ENCODE data around the gene COA1.
"Not testable (repeated sequence)": the region's sequence is repeated elsewhere in the genome, so short reads cannot be mapped to it uniquely, and the experiment has no call there.

The COA1 gene

DNA sequence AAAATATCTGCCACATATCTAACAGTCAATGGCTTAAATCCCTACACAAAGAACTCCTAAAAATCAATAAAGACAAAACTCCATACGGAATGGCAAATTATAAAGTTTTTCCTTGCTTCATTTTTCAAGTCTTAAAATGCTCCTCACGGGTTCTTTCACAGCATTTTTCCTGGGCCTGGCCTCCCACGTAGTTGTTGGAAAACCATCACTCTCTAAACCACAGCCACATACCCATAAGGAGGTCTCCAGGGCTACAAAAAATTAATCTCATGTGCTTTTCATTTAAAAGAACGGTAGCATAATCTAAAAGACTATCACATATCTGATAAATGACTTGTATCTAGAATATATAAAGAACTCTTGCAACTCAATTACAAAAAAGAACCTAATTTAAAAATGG lies 2.9 kb downstream of the COA1 start:
- no peak for DNase-seq

DNA sequence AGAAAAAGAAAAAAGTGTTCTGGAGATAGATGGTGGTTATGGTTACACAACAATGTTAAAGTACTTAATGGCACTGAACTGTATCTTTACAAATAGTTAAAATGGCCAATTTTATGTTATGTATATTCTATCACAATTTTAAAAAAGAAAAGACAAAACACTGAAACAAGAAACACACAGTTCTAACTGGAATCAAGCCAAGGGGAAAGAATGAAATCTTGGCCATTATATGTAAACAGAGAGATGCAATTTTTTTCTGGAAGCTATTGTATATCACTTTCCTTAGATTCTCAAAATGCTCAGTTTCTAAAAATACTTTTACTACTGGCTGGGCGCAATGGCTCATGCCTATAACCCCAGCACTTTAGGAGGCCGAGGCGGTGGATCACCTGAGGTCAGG lies 4.1 kb downstream of the COA1 start:
- DNase-seq: no peak

DNA sequence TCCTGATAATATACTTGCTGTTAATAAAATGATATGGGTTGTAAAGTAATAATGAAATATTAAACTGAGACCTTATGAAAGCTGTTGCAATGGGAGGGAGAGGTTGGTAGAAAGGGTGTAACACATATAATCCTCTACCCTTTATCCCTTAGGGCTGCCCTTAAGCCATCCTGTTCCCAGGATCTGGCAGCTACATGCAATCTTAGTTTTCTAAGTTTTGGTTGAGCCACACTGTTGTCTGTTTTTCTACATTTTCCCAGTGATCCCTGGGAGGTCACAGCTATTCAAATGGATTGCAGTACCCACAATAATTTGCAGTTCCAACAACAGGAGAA lies 6.3 kb downstream of the COA1 start:
- no peak for DNase-seq

DNA sequence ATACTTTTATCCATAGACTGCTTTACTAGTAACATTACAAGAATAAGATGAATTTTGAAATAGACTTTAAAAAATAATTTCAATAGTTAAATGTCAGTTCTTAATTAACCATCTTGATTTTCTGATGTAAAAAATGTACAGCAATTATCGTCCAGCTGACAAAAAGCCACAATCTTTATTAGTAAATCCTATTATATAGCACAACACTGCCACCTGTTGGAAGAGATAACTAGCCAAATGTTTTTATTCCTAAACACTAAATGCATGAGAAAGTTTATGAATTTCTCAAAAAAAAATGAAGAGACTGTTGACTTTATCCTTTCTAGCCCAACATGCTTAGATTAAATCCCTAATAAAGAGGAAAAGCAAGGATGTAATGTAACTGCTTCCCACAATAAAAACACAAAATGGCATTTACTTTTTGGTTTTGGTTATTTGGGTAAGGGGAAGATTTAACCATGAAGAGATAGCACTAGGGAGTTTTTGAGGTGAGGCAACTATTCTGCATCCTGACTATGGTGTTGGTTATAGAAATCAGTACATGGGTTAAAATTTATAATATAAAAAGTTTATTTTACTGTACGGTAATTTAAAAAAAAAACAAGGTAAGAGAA lies 8.0 kb downstream of the COA1 start:
- DNase-seq: peak; percentile 18

DNA sequence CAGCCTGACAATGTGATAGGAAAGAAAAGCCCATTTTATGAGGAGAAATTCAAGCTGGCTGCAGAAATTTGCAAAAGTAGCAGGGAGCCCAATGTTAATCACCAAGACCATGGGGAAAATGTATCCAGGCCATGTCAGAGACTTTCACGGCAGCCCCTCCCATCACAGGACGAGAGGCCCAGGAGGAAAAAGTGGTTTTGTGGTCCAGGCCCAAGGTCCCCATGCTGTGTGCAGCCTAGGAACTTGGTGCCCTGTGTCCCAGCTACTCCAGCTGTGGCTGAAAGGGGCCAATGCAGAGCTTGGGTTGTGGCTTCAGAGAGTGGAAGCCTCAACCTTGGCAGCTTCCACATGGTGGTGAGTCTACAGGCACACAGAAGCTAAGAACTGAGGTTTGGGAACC lies 12.7 kb downstream of the COA1 start:
- no peak for DNase-seq

DNA sequence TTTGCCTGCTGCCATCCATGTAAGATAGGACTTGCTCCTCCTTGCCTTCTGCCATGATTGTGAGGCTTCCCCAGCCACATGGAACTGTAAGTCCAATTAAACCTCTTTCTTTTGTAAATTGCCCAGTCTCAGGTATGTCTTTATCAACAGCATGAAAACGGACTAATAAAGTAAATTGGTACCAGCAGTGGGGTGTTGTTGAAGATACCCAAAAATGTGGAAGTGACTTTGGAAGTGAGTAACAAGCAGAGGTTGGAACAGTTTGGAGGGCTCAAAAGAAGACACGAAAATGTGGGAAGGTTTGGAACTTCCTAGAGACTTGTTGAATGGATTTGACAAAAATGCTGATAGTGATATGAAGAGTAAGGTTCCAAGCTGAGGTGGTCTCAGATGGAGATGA lies 13.4 kb downstream of the COA1 start:
- not testable (repeated sequence) for DNase-seq

DNA sequence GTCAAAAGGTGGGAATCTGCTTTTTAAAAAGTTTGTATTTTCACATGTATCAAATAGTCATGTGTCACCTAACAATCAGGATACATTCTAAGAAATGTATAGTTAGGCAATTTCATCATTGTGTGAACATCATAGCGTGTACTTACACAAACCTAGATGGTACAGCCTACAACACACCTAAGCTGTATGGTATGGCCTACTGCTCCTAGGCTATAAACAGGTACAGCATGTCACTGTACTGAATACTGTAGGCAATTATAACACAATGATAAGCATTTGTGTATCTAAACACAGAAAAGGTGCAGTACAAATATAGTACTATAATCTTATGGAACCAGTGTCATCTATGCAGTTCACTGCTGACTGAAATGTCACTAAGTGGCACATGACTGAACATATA lies 17.8 kb downstream of the COA1 start:
- DNase-seq: no peak

DNA sequence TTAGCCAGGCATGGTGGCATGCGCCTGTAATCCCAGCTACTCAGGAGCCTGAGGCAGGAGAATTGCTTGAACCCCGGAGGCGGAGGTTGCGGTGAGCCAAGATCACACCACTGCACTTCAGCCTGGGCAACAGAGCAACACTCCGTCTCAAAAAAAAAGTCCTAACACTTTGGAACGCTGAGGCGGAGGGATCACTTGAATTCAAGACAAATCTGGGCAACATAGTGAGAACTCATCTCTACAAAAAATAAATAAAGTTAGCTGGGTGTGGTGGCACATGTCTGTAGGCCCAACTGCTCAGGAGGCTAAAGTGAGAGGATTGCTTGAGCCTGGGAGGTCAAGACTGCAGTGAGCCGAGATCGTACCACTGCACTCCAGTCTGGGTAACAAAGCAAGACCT lies 21.3 kb downstream of the COA1 start:
- not testable (repeated sequence) for DNase-seq

DNA sequence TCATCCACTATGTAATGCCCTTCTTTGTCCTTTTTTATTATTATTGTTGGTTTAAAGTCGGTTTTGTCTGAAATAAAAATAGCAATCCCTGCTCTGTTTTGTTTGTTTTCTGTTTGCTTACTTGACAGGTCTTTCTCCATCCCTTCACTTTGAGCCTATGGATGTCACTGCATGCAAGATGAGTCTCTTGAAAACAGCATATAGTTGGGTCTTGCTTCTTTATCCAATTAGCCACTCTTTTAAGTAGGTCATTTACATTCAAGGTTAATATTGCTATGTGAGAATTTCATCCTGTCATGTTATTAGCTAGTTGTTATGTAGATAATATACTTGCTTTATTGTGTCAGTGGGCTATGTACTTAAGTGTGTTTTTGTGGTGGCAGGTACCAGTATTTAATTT lies 25.8 kb downstream of the COA1 start:
- no peak for DNase-seq

DNA sequence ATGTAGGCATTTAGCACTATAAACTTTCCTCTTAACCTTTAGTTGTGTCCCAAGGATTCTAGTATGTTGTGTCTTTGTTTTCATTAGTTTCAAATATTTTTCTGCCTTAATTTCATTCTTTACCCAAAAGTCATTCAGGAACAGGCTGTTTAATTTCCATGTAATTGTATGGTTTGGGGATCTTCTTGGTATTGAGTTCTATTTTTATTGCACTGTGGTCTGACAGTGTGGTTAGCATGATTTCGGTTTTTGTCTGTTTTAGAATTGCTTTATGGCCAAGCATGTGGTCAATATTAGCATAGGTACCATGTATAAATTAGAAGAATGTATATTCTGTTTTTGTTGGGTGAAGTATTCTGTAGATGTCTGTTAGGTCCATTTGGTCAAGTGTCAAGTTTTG lies 26.3 kb downstream of the COA1 start:
- DNase-seq: no peak

DNA sequence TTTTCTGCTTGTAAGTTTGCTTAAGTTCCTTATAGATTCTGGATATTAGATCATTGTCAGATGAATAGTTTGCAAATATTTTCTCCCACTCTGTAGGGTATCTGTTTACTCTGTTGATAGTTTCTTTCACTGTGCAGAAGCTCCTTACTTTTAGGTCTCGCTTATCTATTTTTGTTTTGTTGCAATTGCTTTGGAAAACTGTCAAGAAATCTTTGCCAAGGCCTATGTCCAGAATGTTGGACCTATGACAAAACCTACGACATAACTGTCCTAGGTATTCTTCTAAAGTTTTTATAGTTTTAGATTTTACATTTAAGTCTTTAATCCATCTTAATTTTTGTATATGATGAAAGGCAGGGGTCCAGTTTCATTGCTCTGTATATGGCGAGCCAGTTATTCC lies 27.4 kb downstream of the COA1 start:
- DNase-seq: no peak

DNA sequence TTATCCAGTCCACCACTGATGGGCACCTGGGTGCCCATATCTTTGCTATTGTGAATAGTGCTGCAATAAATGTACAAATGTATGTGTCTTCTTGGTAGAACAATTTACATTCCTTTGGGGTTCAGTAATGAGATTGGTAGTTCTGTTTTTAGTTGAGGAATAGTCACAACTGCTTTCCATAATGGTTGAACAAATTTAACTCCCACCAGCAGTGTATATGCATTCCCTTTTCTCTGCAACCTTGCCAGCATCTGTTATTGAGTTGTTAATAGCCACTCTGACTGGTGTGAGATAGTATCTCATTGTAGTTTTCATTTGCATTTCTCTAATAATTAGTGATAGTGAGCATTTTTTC lies 27.8 kb downstream of the COA1 start:
- DNase-seq: no peak

DNA sequence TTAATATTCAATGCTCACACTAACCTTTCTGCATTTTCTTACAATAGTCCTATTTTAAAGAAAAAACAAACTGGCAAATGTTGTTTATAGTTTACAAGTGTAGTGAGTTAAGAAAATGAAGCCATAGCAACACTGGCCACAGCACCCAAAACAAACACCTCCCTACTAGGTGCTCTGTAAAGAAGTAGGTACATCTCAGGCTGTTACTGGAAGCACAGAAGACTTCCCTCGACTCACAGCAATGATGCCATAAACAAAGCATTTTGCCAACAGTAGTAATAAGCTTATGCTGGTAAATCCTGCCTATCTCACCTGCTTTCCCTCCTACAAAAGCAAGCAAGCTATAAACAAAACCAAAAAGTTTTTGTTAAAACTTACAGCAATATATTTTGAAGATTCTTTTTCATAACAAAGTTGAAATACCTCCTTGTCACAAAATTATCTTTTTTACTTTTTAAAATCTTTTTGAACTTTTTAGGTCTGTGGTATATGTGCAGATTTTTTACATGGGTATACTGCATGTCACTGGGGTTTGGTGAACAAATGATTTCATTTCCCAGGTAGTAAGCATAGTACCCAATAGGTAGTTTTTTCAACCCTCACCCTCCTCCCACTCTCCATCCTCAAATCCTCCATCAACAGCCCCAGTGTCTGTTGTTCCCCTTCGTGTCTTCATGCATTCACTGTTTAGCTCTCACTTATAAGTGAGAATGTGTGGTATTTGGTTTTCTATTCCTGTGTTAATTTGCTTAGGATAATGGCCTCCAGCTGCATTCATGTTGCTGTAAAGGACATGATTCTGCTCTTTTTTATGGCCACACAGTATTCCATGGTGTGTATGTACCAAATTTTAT lies 28.4 kb downstream of the COA1 start:
- DNase-seq: no peak

DNA sequence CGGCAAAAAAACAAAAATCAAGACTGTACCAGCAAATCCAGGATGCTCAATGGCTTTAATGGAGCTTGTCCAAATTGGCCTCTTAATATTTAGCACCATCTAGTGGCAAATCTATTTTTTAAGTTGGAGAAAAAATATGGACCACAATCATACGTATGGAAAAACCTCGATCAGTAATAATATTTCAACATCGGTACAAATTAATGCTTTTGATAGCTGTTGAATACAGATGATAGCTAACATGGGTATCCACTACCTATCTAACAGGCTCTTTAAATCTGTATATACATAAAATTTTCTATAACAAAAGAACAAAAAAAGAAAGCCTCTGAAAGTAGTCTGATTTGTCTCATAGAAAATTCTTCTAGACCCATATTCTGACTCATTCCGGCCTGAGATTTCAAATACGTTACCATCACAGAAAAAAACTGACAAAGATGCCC lies 29.2 kb downstream of the COA1 start:
- DNase-seq: no peak

DNA sequence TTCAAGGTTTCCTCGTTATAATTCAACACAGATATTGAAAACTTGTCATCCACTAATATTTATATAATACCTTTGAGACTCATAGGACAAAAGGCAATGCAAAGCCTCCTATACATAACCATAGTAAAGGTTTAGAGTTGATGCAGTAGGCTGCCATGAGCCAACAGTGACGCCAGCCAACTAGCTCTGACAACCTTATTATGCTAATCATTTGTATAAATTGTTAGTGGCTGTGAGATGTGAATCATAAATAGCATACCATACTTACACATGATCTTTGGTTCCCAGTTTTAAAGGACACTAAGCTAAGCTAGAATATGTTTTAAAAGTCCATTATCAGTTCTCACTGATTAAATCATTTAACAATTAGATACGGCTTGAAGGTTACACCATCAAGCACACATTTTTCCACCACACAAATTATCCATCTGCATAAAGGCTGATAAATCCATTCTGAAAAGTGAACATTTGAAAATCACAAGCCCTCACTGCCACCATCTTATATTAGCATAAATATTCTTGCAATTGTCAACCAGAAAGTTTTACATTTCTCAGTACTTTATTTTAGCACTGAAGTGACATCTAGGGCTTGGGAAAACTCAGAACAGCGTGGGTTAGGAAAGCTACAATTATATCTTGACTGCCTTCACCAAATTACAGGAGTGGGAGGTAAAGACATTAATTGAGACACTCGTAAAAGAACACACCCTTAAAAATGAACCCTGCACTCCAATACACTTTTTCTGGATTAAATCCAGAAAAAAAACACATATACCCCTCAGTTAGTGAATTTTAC lies 30.7 kb downstream of the COA1 start:
- DNase-seq: no peak

DNA sequence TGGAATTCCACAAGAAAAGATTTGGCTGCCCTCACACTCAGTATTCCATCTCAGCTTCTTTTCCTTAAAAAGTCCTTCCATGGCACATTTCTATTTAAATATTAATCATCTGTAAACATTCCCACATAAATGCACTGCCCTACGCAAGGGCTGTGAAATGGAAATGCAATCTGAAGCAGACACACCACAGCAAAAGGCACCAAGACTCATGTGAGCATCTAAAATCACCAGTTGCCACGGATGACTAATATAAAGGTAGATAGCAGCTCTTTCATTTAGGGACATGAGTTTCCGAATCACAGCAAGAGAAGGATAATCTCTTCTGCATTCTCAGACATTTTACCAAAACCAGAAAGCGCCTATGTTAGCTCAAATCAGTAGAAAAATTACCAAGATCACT lies 31.6 kb downstream of the COA1 start:
- DNase-seq: no peak

DNA sequence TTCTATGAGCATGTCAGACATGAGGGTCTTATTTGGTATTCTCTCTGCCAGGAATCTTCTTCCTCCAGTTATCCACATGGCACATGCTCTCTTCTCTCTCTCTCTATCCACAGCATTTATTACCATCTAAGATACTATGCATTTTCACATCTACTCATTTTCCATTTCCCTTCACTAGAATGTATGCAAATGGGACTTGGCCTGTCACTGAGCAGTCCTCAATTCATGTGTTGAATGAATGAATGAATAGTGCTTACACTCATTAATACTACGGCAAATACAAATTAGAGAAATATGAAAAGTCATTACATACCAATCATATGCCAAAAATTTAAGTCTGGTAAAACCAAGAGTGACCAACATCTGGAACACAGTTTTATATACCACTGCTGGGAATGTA lies 34.0 kb downstream of the COA1 start:
- no peak for DNase-seq

DNA sequence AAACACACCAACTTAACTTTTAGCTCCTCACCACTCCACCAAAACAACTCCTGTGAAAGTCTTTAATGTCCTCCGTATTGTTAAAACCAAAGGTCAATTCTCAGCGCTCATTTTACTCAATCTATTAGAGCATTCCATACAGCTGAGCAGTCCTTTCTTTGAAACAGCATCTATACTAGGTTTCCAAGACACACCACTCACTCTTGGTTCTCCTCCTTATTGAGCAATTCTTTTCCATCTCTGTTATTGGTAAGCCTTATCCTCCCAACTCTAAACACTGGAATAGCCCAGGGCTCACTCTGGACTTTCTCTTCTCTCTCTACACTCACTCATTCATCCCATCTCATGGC lies 34.9 kb downstream of the COA1 start:
- no peak for DNase-seq

DNA sequence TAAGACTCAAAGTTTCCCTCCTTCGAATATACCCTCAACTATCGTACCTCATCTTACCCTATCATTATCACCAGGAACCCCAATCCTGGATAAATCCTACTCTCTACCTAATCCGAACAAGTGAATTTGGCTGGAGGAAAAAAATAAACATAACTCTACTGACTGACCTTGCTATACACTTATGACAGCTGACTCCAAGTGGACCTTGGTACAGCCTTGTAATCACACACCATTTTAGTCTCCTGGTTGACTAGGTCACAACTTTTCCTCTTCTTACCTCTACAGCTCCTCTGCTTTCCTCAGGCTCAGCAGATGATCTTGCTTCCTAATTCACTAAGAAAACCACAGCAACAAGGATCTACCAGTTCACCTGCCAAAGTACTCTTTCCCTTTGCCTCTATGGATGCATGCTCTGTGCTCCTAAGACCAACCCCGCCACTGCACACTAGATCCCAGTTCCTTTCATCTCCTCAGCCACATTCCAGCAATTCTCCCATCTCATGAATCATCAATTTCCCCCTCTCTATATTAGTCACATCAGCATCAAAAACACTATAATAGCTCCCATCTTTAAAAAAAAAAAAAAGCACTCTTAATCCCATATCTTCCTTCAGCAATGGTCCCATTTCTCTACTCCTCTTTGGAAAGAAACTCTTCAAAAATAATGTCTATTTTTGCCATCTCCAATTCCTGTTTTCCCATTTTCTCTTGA lies 35.5 kb downstream of the COA1 start:
- no peak for DNase-seq

DNA sequence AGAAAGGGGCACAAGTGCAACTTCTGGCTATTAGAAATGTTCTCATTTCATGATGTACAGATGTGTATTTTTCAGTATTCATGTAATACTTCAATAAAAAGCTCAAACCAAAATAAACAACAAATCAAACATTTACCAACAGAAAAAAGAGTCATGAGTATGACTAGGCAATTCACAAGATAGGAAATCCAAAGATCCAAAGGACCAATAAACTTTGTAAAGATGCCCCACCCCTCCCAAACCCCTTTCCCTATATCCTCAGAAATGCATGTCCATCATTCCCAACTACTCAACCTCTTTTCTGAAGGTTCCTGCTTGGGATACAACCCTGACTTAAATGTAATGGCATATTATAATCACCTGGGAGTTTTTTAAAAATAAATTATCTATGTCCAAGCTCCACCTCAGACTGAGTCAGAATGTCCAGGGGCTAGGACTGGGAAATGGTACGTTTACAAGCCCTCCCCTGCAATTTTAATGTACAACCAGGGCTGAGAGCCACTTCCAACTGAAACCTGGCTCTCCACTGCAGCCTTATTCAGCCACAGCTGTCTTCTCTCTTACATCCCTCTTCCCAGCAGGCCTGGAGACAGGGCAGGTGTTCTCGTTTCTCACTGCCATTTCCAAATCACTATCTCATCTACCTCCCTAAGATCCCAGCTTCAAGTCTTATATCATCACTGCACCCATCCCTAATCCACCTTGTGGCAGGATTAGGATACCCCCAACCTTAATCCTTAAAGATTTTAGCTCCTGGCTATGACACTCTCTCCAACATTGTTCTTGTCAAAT lies 36.5 kb downstream of the COA1 start:
- DNase-seq: no peak

DNA sequence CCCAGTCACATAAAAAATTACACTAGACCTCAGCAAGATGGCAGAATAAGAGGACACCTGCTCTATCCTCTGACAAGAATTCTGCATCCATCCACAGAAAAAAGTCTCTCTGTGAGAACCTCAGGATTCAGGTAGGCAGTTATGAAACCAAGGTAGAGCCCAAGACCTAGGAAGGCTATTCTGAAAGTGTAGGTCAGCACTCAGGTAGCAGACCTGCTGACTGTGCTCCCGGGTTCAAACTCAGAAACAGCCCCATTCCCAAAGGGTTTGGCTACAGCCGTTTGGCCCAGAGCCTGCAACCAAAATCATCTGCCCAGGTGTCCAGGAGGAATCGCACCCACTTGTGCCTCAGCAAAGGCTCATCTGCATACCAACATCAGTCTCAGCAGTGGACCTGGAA lies 37.7 kb downstream of the COA1 start:
- no peak for DNase-seq

DNA sequence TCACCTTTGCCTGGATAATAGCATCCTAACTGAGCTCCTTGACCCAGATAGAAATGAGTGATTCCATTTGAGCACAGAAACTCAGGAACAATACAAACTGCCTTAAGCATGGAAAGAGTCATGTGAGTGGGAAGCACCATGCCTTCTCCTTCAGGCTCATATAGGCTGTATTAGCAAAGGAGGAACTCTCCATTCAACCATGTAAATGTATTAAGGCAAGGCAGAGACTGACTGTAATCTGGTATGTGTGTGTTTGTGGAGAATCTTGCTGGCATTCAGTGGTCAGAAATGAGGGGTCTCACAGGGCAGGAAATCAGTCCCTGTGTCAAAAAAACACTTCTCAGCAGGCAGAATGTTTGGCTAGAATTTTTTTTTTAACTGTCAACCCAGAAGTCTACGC lies 40.2 kb downstream of the COA1 start:
- no peak for DNase-seq

DNA sequence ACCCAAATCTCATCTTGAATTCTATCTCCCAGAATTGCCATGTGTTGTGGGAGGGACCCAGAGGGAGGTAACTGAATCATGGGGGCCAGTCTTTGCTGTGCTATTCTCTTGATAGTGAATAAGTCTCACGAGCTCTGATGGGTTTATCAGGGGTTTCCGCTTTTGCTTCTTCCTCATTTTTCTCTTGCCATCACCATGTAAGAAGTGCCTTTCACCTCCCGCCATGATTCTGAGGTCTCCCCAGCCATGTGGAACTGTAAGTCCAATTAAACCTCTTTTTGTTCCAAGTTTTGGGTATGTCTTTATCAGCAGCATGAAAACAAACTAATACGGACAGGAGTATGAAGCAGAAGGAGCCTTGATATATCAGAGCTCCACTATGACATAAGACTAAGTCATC lies 41.5 kb downstream of the COA1 start:
- not testable (repeated sequence) for DNase-seq

Measured in effector CD4-positive, alpha-beta T cell (primary cell).